RPMI7951 (cell line): ENCODE measurements around the gene DDI2. TPM values are rescaled to one million over a fixed set of nuclear protein-coding genes. Genes with fewer than 3 reads are reported as not detected.

Experiments used
- DNase-seq: peaks from one replicate; pipeline ENCODE4 v3.0.0-alpha.2; 2012; ENCODE audit warnings: low read depth
- total RNA-seq: library from RNA; depleted of rRNA; stranded (reverse); fragments of >200 nt; shearing (Covaris generic); gene quantifications from 2 replicates; pipeline ENCODE4 v1.2.3, GENCODE V29; 2014

Gene DDI2
- total RNA-seq, 1 experiment from 2014 or later = 4.4 TPM

DNA sequence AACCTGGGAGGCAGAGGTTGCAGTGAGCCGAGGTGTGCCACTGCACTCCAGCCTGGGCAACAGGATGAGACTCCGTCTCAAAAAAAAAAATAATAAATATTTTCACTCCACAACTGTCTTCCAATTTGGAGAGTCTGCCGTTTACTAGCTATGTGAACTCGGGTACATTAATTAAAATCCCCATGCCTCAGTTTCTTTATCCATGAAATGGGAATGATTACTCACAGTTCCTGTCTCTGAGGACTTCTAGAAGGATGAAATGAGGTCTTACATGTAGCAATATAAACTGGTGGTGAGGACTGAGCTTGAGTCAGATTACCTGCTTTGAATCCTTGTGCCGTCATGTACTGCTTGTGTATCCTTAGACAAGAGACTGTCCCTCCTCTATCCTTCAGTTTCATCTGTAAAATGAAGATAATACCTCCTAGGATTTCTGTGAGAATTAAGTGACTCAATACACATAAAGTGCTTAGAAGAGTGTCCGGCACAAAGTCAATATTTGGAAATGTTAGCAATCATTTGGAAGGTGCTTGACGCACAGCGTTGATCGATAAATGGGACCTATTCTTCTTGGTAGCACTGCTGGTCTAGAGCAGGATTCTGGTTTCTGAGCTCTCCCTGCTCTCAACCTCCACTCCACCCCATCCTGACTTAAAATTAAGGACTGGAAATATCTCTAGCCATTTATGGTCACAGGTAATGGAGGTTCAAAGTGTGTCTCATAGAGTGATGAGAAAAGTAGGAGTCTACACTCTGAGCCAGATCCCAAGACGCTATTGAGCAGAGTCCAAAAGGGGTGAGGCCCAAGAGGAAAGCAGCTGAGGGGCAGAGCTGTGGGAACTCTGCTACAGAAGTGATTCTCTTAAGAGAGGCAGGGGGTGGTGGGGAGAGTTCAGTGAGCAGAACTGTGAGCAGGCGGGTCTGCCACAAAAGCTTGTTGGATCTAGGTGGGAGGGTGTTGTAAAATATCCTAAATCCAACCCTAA, 11.6 kb upstream of the DDI2 start:
- no peak for DNase-seq

- no peak for DNase-seq
These were observed 7.6 kb upstream of the DDI2 start for GRCh38 chr1:15609631-15610030.

GRCh38 chr1:15610167-15610566, 7.1 kb upstream of the DDI2 start:
- no peak for DNase-seq

GRCh38 chr1:15616373-15617172, 685 bp upstream of the DDI2 start:
- peak; percentile 74 for DNase-seq

GRCh38 chr1:15618077-15618654, 908 bp downstream of the DDI2 start:
- DNase-seq = no peak

GRCh38 chr1:15618655-15619525, 1.6 kb downstream of the DDI2 start:
- no peak for DNase-seq

GRCh38 chr1:15620155-15620545, 2.9 kb downstream of the DDI2 start:
- DNase-seq = no peak

- no peak for DNase-seq
These were observed 3.8 kb downstream of the DDI2 start for GRCh38 chr1:15620902-15621682.

DNA sequence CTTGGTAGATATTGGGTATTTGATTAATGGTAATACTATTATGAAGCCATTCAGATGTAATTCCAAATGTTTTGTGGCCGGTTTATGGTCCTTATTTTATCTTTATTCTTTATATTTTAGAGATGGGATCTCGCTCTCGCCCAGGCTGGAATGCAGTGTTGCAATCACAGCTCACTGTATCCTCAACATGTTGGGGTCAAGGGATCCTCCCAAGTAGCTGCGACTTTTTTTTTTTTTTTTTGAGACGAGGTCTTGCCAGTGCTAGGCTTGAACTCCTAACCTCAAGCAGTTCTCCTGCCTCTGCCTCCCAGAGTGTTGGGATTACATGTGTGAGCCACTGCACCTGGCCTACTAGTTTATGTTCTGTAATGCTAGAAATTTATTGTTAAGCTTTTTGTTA, 4.7 kb downstream of the DDI2 start:
- DNase-seq = no peak

DNA sequence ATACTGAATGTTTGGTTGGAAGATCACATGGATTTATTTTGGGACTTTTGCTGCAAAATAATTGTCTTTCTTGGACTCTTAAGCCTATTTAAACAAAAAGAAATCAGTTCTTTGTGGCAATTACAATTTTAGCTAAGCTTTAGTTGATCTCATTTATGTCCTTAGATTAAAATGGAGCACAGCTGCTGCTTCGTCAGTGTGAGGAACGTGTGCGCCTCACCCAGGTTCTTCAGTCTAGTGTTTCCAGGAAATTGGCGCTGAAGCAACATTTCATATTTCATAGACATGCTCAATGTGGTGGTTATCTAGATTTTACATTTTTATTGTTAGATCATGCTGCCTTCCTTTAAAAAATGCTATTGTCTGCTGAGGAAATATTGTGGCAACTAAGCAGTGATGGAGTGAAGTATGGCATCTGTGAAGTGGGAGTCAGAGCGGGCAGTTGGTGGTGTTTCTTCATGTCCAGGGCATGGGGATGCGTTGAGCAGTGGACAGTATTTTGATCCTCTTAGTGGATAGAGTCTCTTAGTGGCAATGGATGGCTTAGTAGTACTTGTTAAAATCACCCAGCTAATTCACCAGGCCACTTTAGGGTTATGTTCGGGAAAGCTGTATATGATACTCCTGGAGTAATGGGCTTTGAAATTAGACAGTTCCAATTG, 5.6 kb downstream of the DDI2 start:
- no peak for DNase-seq

- DNase-seq = no peak
These were observed 6.2 kb downstream of the DDI2 start for GRCh38 chr1:15623435-15623834.

DNA sequence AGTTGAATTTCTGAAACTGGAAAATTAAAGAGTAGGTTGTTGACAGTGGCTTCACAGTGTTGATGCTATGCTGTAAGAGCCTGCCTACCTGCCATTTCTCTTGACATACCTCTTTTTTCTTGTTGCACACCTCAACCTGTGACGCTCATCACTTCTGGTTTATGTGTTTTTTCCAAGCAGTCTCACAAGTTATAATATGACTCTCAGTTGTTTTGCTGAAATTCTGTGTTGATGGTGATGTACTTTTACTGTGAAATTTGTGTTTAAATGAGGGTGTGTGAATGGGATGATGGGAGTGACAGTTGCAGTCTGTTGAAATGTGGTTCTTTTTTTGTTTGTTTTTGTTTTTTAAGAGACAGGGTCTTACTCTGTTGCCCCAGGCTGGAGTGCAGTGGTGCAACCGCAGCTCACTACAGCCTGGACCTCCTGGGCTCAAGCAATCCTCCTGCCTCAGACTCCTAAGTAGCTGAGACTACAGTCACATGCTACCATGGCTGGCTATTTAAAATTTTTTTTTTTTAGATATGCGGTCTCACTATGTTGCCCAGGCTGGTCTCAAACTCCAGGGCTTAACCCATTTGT, 7.0 kb downstream of the DDI2 start:
- no peak for DNase-seq

GRCh38 chr1:15625056-15625917, 8.0 kb downstream of the DDI2 start:
- no peak for DNase-seq

DNA sequence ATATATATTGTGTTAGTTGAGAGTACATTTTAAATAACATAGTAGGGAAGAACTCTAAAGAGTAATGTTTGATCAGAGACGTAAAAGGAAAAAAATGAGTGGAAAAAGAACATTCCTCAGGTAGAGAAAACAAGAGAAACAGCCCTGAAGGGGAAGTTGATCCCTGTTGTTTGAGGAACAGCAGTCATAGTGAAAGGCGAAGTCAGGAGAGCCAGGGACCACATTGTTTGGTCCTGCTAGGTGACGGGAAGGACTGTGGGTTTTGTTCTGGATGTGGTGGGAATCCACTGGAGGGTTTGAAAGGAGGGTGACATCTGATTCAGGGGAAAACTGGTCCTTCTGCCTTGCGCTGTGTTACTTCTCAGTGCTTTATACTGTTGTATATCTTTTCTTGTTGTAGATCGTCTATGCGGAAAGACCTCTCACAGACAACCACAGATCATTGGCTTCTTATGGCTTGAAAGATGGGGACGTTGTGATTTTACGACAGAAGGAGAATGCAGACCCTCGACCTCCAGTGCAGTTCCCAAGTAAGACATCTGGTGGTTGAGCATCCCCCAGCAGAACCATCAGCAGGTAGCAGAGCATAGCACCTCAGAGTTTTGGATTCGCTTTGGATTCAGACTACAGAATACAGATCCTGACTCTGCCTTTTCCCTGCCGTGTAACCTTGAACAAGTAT, 9.2 kb downstream of the DDI2 start:
- DNase-seq = no peak

DNA sequence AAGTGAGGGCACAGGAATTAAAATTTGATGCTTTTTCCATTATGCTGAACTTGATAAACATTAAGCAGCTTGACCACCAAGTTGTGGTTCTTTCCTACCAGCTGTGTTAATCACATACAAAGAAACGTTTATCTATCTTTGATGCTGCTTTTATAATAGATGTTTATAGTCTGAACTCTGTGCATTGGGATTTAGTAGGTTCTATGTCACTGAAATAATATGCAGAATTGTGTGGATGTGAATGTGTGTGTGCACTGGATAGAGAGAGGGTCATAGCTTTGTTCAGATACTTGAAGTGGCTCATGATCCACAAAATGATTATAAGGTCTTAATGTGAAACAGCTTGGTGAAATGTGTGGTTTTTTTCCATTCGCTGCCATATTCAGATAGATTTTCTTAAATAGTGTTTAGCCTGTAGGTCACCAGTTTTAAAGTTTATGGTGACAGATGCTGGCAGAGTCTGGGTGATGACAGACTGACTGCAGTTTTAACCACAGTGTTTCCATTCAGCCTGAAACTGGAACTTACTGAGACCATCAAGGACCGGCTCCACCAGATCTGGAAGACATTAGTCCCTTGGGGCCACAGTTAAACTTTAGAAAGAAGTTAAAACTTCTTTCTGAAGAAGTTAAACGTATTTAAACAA, 10.2 kb downstream of the DDI2 start:
- DNase-seq = no peak

- DNase-seq = no peak
These were observed 10.7 kb downstream of the DDI2 start for GRCh38 chr1:15628003-15628402.

DNA sequence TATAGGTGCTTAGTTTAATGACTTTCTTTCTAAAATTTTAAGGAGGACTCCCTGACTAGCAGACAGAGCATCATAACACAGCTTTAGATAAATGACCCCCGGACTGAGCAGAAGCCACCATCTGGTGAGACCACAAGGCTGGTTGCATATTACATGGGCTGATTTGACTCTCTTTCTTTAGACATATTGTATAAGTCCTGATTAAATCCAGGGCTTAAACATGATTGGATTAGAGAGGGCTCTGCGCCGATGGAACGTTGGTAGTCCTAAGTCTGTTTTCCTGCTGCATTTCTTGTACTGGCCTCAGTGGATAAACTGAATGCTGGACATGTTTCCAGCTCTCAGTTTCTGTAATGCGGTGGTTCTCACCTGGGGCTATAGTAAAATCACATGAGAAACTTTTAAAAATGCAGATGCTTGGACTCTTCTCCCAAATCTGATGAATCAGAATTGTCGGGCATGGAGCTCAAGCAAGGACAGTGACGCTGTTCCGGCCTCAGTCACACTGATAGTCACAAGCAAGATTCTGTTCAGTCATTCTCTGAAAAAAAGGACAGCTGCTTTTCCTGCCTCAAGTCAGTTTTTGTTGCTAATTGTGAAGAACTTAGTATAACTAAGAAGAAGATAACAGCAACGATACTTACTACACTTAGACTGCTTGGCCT, 16.6 kb downstream of the DDI2 start:
- no peak for DNase-seq
